Measurements from ENCODE around the gene WSCD2. TPM values are rescaled to one million over a fixed set of nuclear protein-coding genes. Genes with fewer than 3 reads are reported as not detected.

The WSCD2 gene
- polyA plus RNA-seq, 1 experiment = not detected

- CTCF ChIA-PET = no interaction called here
- POLR2A ChIA-PET = no interaction called here
- no peak overlapping the region for H3K4me3 ChIP-seq (ENCODE audit: low read depth, low read length)
- TF ChIP-seq CTCF (IDR thresholded peaks at IDR 0.05; ENCODE audit: insufficient read depth, low read depth, low read length) = no peak
- H3K36me3 ChIP-seq (ENCODE audit: control insufficient read depth, insufficient read depth, low read length) = no peaks in the 10 kb centered on the region
- no peaks in the 10 kb centered on the region for H3K27me3 ChIP-seq (ENCODE audit: control insufficient read depth, insufficient read depth, low read length)
- no peak for DNase-seq (ENCODE audit: low read depth)
Observed at GRCh38 chr12:108141600-108142130, 12.6 kb downstream of the WSCD2 start.

- DNase-seq (ENCODE audit: low read depth) = no peak
- H3K27me3 ChIP-seq (ENCODE audit: control insufficient read depth, insufficient read depth, low read length) = no peaks in the 10 kb centered on the region
- CTCF ChIA-PET = interaction anchor here (0.6 kb wide), 1 partner anchor 22 kb away, joined by 5 read pairs; no protein-coding TSS in a partner anchor
- no peak overlapping the region for H3K4me3 ChIP-seq (ENCODE audit: low read depth, low read length)
- no peaks in the 10 kb centered on the region for H3K36me3 ChIP-seq (ENCODE audit: control insufficient read depth, insufficient read depth, low read length)
- POLR2A ChIA-PET = no interaction called here
- TF ChIP-seq CTCF (IDR thresholded peaks at IDR 0.05; ENCODE audit: insufficient read depth, low read depth, low read length) = no peak
Observed at GRCh38 chr12:108143144-108143543, 14.1 kb downstream of the WSCD2 start.

GRCh38 chr12:108144080-108144479, 15.0 kb downstream of the WSCD2 start:
- no peaks in the 10 kb centered on the region for H3K27me3 ChIP-seq (ENCODE audit: control insufficient read depth, insufficient read depth, low read length)
- TF ChIP-seq CTCF (IDR thresholded peaks at IDR 0.05; ENCODE audit: insufficient read depth, low read depth, low read length) = no peak
- DNase-seq (ENCODE audit: low read depth) = no peak
- ChIA-PET POLR2A (no interaction called here), CTCF (no interaction called here)
- no peak overlapping the region for H3K4me3 ChIP-seq (ENCODE audit: low read depth, low read length)
- no peaks in the 10 kb centered on the region for H3K36me3 ChIP-seq (ENCODE audit: control insufficient read depth, insufficient read depth, low read length)

- no peaks in the 10 kb centered on the region for H3K27me3 ChIP-seq (ENCODE audit: control insufficient read depth, insufficient read depth, low read length)
Observed at GRCh38 chr12:108145011-108145410, 15.9 kb downstream of the WSCD2 start.

More at GRCh38 chr12:108145011-108145410, 15.9 kb downstream of the WSCD2 start:
- no peak for DNase-seq (ENCODE audit: low read depth)
- Histone ChIP-seq H3K4me3 (ENCODE audit: low read depth, low read length) (no peak overlapping the region), H3K36me3 (ENCODE audit: control insufficient read depth, insufficient read depth, low read length) (no peaks in the 10 kb centered on the region)
- ChIA-PET POLR2A (no interaction called here), CTCF (interaction anchor here (0.6 kb wide), 1 partner anchor 203 kb away, joined by 4 read pairs; no protein-coding TSS in a partner anchor)
- TF ChIP-seq CTCF (IDR thresholded peaks at IDR 0.05; ENCODE audit: insufficient read depth, low read depth, low read length) = no peak
